GM18951 (cell line): ENCODE data around the gene OPCML.

Source experiments
- POLR2A ChIP-seq: IDR thresholded peaks from 4 replicates; pipeline ENCODE4 v1.6.1; 2011; ENCODE audit warnings: mild to moderate bottlenecking; ENCODE audit not compliant: insufficient read length, insufficient read depth; ENCODE audit errors: extremely low read depth
- in situ Hi-C: fragments of 300-500 bp; cut with MboI; formaldehyde crosslinking; loops from one replicate; pipeline ENCODE4 v1.12.0; 2022; ENCODE audit warnings: low sequenced_read_pairs, mixed read lengths, inconsistent platforms; ENCODE audit not compliant: unreplicated experiment

The OPCML gene

DNA sequence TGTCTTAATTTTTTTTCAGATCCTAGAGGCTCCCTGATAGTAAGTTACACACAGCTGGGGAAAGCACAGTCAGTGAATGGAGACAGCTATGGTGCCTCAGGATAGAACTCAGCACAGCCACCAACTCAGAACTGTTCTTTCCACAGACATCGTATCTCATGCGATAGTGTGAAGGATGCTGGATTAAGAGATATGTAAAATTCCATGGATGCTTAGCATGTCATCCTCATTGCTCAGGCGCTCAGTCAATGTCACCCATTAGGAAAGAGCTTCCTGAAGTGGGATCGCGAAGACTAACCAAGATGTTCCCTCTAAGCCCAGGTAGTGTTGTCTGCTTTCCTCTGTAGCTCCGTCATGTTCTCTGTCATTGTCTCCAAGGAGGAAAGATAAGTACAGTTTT is 1000.4 kb downstream of the OPCML start:
- TF ChIP-seq POLR2A = no peak
- in situ Hi-C loops = no loop called here

DNA sequence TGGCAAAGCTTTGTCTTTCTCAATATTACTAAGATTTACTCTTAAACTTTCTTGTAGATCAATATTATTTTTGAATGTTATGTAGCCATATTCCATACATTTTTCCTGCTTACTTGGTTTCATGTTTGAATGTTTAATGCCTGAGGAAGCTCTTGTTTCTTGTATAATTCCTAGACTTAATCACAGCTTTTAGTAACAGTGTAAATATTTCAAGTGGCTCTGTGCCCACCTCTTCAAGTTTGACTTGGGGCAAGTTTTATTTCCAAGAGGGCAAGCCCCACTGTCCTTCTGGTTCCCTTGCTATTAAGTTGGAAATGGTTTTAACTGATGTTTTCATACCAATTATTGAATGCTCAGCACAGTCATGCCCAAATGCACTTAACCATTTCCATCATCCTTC is 1004.1 kb downstream of the OPCML start:
- TF ChIP-seq POLR2A = no peak
- in situ Hi-C loops = no loop called here

DNA sequence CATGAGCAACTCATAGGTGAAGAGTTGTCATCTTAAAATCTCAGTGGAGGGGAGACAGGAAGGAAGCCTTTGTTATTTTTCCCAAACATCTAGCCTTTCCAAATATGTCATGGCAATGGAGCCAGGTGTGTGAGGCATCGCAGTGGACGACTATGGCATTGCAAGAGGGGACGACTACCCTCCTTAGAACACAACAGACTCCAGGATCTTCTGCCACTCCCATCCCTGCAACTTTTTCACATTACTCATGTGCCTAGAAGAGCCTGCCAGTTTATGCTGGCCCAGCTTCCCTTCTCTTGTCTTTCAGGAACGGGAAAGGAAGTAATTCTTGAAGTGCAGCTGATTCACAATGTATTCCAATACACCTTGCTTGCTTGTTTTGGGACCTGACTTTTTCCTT is 1008.4 kb downstream of the OPCML start:
- in situ Hi-C loops = no loop called here
- no peak for TF ChIP-seq POLR2A

DNA sequence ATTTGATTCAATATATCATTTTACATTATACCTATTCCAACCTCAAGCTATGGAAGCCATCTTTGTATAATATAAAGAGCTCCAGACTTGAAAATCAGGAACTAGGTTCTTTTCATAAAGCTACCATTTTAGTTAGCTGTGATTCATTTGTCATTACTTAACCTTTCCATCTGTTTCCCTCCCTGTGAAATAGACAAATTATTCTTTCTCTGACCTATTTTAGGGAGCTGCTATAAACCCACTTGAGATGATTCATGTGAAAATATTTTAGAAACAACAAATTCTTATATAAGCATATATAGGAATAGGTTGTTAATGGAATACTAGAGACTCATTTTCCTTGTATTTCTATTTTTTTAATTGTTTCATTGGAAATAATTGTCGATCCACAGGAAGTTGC is 1012.1 kb downstream of the OPCML start:
- in situ Hi-C loops = no loop called here

GRCh38 chr11:132519241-132519815 is 1013.0 kb downstream of the OPCML start:
- TF ChIP-seq POLR2A = no peak
- in situ Hi-C loops = no loop called here

More for the DNA sequence above, 1012.1 kb downstream of the OPCML start:
- TF ChIP-seq POLR2A = no peak

DNA sequence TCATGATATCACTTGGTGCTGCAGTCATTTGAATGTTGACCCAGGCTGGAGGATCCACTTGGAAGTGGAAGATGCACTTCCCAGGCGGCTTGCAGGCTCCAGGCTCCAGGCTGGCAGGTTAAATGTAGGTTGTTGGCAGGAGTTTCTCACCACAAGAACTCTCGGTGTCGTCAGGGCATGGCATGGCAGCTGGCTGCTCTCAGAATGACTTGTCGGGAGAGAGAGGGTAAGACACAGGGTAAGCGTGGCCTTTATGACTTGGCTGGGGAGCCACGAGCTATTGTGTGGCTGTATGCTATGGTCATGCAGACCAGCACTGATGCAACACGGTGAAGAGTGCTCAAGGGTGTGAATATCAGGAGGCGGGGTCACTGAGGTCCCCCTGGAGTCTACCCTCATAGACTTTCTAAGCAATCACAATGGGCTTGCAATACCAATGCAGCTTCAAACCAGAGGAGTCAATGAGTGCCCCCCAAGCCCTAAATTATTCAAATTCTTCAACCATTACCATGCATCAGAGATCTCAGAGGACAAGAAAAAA is 1027.7 kb downstream of the OPCML start:
- no peak for TF ChIP-seq POLR2A
- in situ Hi-C loops = no loop called here

GRCh38 chr11:132501356-132501755 is 1030.9 kb downstream of the OPCML start:
- no peak for TF ChIP-seq POLR2A
- in situ Hi-C loops = no loop called here

DNA sequence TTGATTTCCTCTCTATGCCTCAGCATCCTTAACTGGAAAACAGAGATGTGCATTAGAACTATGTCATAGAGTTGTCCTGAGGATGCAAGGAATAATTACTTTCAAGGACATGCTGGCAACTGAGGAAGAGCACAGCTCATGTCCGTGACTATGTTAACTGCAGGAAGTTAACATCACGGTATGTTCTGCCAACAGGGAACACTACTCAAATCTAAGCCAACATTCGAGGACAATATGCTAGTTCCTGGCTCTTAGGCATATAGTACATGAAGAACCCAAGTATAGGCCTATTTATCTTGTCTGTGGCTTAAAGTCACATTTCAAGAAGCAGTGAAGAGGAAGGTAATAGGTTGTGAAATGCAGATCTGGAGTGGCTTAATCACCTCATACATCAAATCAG is 1032.6 kb downstream of the OPCML start:
- in situ Hi-C loops = no loop called here
- TF ChIP-seq POLR2A = no peak

DNA sequence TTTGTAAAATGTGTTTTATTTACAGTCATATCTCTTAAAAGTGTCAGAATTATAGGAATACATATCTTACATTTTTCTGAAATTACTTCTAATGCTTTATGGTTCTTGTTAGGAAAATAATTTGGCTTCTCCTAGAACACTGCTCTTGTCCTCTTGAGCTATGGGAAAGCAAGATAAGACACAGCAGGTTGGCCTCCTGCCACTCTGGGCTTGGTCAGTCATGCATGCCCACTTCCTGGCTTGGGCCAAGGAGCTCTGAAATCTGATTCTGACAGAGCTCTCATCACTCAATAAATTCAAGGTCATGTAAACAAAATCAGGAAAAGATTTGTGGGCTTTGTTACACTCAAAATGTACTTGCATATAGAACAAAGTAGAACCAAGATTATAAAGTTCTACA is 1036.0 kb downstream of the OPCML start:
- in situ Hi-C loops = no loop called here
- TF ChIP-seq POLR2A = no peak

DNA sequence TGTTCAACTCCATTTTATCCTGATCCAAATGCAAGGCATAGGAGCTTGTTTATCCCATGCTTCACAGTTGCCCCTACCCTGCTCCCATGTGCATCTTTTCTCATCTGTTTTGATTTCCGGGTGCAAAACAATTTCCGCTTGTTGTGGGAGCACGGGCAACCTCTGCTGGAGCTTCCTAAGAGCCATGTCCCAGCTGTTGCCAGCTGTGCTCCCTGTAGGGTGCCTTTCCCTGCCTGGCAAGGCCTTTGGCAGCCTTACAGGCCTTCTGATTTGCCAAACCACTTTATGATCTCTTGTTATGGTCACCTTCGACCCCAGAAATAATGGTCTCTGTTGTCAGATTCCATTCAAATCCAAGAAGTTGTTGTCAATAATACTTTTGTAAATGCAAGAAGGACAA is 1038.5 kb downstream of the OPCML start:
- TF ChIP-seq POLR2A = no peak
- in situ Hi-C loops = no loop called here

GRCh38 chr11:132490978-132491377 is 1041.3 kb downstream of the OPCML start:
- no peak for TF ChIP-seq POLR2A
- in situ Hi-C loops = no loop called here

GRCh38 chr11:132486060-132486459 is 1046.2 kb downstream of the OPCML start:
- no peak for TF ChIP-seq POLR2A
- in situ Hi-C loops = no loop called here

GRCh38 chr11:132475026-132475425 is 1057.3 kb downstream of the OPCML start:
- no peak for TF ChIP-seq POLR2A
- in situ Hi-C loops = no loop called here

- TF ChIP-seq POLR2A = no peak
- in situ Hi-C loops = no loop called here
Measured at GRCh38 chr11:132472411-132473172, 1059.7 kb downstream of the OPCML start.
